Measurements from ENCODE around the gene RNASE7.

RNASE7 gene

GRCh38 chr14:21074398-21075272 lies 32.5 kb downstream of the RNASE7 start:
- Mint-ChIP-seq H3K27ac (no peak overlapping the region), H3K27me3 (peaks cover 36% of the 10 kb centered on the region), H3K36me3 (ENCODE audit: low read depth) (no peaks in the 10 kb centered on the region), H3K9me3 (no peaks in the 10 kb centered on the region), H3K4me3 (no peak overlapping the region), H3K4me1 (ENCODE audit: low read depth) (peaks cover 21% of the 10 kb centered on the region)
- no peak for DNase-seq

DNA sequence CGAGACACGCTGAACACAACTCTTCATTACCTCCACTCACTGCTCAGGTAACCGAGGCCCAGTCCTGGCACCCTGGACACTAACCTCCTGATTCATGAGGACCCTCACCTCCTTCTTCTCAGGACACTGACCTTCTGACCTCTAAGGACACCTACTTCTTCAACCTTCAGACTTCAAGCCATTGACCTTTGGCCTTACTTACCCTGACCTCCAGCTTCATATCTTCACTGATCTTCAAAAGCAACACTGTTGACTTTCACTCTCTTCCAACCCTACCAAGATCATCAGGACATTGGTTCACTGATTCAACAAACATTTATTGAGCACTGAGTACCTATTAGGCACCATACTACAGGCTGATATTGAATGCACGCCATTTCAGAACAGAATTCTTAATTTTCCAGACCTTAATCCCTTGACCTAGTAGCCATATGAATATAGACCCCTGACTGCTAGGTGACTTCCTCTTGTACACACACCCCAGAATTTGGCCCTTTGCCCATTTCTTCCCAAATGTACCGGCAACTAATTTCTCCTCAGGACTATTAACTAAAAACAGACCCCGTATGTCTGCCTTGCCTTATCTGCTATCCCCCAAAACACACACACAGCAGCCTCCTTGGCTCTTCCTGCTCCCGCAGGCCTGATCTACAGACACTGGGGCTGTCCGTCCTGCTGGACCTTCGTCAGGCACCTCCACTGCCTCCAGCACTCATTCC lies 33.7 kb downstream of the RNASE7 start:
- Mint-ChIP-seq H3K27ac (no peak overlapping the region), H3K4me3 (no peak overlapping the region), H3K27me3 (peaks cover 27% of the 10 kb centered on the region), H3K36me3 (ENCODE audit: low read depth) (no peaks in the 10 kb centered on the region), H3K9me3 (no peaks in the 10 kb centered on the region), H3K4me1 (ENCODE audit: low read depth) (peaks cover 13% of the 10 kb centered on the region)
- no peak for DNase-seq

GRCh38 chr14:21077672-21078071 lies 35.5 kb downstream of the RNASE7 start:
- Mint-ChIP-seq H3K27ac (no peak overlapping the region), H3K36me3 (ENCODE audit: low read depth) (no peaks in the 10 kb centered on the region), H3K27me3 (peaks cover 9% of the 10 kb centered on the region), H3K9me3 (no peaks in the 10 kb centered on the region), H3K4me1 (ENCODE audit: low read depth) (no peaks in the 10 kb centered on the region), H3K4me3 (no peak overlapping the region)
- DNase-seq: no peak

DNA sequence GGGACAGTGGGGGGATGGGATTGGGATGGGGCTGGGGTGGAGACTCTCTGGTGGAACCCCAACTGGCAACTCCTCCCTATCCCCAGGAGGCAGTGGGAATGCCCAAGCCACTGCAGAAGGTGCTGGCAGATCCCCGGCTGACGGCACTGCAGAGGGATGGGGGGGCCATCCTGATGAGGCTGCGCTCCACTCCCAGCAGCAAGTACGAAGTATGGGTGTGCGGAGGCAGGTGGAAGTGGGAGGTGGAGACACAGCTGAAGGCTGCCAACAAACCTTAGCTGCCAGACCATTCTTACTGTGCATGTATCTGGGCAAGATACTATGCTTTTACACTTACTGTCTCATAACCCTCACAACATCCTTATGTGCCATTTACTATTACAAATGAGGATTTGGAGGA lies 36.1 kb downstream of the RNASE7 start:
- Mint-ChIP-seq H3K27ac (no peak overlapping the region), H3K4me1 (ENCODE audit: low read depth) (no peaks in the 10 kb centered on the region), H3K27me3 (peaks cover 5% of the 10 kb centered on the region), H3K4me3 (no peak overlapping the region), H3K9me3 (no peaks in the 10 kb centered on the region), H3K36me3 (ENCODE audit: low read depth) (no peaks in the 10 kb centered on the region)
- DNase-seq: no peak

DNA sequence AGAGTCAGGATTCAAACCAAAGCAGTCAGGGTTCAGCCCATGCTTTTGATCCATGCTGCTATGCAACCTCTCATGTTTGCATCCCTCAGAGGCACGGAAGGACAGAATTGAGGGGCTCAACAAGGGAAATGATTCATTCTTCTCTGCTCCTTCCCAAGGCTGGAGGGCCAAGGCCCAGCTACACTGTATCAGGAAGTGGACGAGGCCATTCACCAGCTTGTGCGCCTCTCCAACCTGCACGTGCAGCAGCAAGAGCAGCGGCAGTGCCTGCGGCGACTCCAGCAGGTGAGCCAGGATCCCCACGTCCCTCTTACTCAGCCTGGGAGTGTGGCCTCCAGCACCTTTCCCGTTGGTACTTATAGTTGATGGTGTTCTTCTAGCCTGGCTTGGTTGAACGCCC lies 36.6 kb downstream of the RNASE7 start:
- Mint-ChIP-seq H3K27ac (no peak overlapping the region), H3K36me3 (ENCODE audit: low read depth) (no peaks in the 10 kb centered on the region), H3K27me3 (peaks cover under 1% of the 10 kb centered on the region), H3K9me3 (no peaks in the 10 kb centered on the region), H3K4me1 (ENCODE audit: low read depth) (no peaks in the 10 kb centered on the region), H3K4me3 (no peak overlapping the region)
- DNase-seq: no peak

GRCh38 chr14:21081521-21082142 lies 39.5 kb downstream of the RNASE7 start:
- no peaks in the 10 kb centered on the region for H3K27me3 Mint-ChIP-seq

GRCh38 chr14:21083565-21084325 lies 41.6 kb downstream of the RNASE7 start:
- no peaks in the 10 kb centered on the region for H3K9me3 Mint-ChIP-seq
- H3K4me3 Mint-ChIP-seq: no peak overlapping the region
- H3K27ac Mint-ChIP-seq: no peak overlapping the region
- H3K27me3 Mint-ChIP-seq: no peaks in the 10 kb centered on the region
- H3K4me1 Mint-ChIP-seq (ENCODE audit: low read depth): peaks cover 17% of the 10 kb centered on the region
- no peak for DNase-seq
- no peaks in the 10 kb centered on the region for H3K36me3 Mint-ChIP-seq (ENCODE audit: low read depth)

More at GRCh38 chr14:21081521-21082142, 39.5 kb downstream of the RNASE7 start:
- Mint-ChIP-seq H3K4me1 (ENCODE audit: low read depth) (peaks cover 3% of the 10 kb centered on the region), H3K36me3 (ENCODE audit: low read depth) (no peaks in the 10 kb centered on the region), H3K27ac (no peak overlapping the region), H3K4me3 (no peak overlapping the region), H3K9me3 (no peaks in the 10 kb centered on the region)
- no peak for DNase-seq

- Mint-ChIP-seq H3K9me3 (no peaks in the 10 kb centered on the region), H3K36me3 (ENCODE audit: low read depth) (no peaks in the 10 kb centered on the region), H3K4me3 (no peak overlapping the region), H3K27ac (no peak overlapping the region), H3K27me3 (no peaks in the 10 kb centered on the region), H3K4me1 (ENCODE audit: low read depth) (peaks cover 19% of the 10 kb centered on the region)
- DNase-seq: no peak
Observed at GRCh38 chr14:21084396-21084795, 42.2 kb downstream of the RNASE7 start.

- H3K4me1 Mint-ChIP-seq (ENCODE audit: low read depth): peaks cover 19% of the 10 kb centered on the region
- H3K27ac Mint-ChIP-seq: no peak overlapping the region
- DNase-seq: no peak
- H3K9me3 Mint-ChIP-seq: no peaks in the 10 kb centered on the region
- no peaks in the 10 kb centered on the region for H3K36me3 Mint-ChIP-seq (ENCODE audit: low read depth)
- no peaks in the 10 kb centered on the region for H3K27me3 Mint-ChIP-seq
- no peak overlapping the region for H3K4me3 Mint-ChIP-seq
Observed at GRCh38 chr14:21084998-21085853, 43.1 kb downstream of the RNASE7 start.

DNA sequence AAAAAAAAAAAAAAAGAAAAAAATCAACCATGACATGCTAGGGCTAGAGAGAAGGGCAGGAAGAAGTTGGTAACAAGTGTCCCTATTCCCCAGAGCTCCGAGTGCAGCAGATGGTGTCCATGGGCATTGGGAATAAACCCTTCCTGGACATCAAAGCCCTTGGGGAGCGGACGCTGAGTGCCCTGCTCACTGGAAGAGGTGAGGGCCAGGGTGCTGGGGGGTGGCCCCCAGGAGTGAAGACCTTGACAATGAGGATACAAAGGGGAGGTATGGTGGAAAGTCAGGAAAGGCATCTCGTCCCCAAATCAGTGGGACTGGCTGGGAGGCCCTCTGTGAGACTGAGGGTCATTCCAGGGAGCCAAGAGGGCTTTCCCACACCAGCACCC lies 44.7 kb downstream of the RNASE7 start:
- Mint-ChIP-seq H3K4me1 (ENCODE audit: low read depth) (peaks cover 19% of the 10 kb centered on the region), H3K9me3 (no peaks in the 10 kb centered on the region), H3K36me3 (ENCODE audit: low read depth) (peaks cover 5% of the 10 kb centered on the region), H3K27ac (peak overlapping the region; percentile 5), H3K4me3 (no peak overlapping the region), H3K27me3 (no peaks in the 10 kb centered on the region)
- DNase-seq: no peak

- Mint-ChIP-seq H3K27ac (peak overlapping the region; percentile 69), H3K36me3 (ENCODE audit: low read depth) (peaks cover 5% of the 10 kb centered on the region), H3K4me3 (no peak overlapping the region), H3K9me3 (no peaks in the 10 kb centered on the region), H3K4me1 (ENCODE audit: low read depth) (peaks cover 20% of the 10 kb centered on the region), H3K27me3 (no peaks in the 10 kb centered on the region)
- DNase-seq: no peak
Observed at GRCh38 chr14:21087294-21088091, 45.3 kb downstream of the RNASE7 start.

- no peaks in the 10 kb centered on the region for H3K27me3 Mint-ChIP-seq
- H3K9me3 Mint-ChIP-seq: no peaks in the 10 kb centered on the region
- peak overlapping the region; percentile 1 for H3K27ac Mint-ChIP-seq
- DNase-seq: no peak
- peaks cover 24% of the 10 kb centered on the region for H3K4me1 Mint-ChIP-seq (ENCODE audit: low read depth)
- H3K4me3 Mint-ChIP-seq: no peak overlapping the region
- peaks cover 5% of the 10 kb centered on the region for H3K36me3 Mint-ChIP-seq (ENCODE audit: low read depth)
Observed at GRCh38 chr14:21088687-21089086, 46.5 kb downstream of the RNASE7 start.

- H3K9me3 Mint-ChIP-seq: no peaks in the 10 kb centered on the region
- H3K27me3 Mint-ChIP-seq: no peaks in the 10 kb centered on the region
- peak overlapping the region; percentile 1 for H3K27ac Mint-ChIP-seq
- peaks cover 24% of the 10 kb centered on the region for H3K4me1 Mint-ChIP-seq (ENCODE audit: low read depth)
- H3K4me3 Mint-ChIP-seq: no peak overlapping the region
- DNase-seq: no peak
- H3K36me3 Mint-ChIP-seq (ENCODE audit: low read depth): peaks cover 5% of the 10 kb centered on the region
Observed at GRCh38 chr14:21089271-21089670, 47.1 kb downstream of the RNASE7 start.

All from activated T-cell treated with anti-CD3 and anti-CD28 coated beads, Interleukin-2, amount 50 U/mL, for 24 hours (primary cell).